GM12875 (cell line): ENCODE results near the gene NAV2.

Experiments
- H3K4me3 ChIP-seq: one replicate; pipeline ENCODE4 v1.5.1; 2011; ENCODE audit warnings: low read depth, low read length, control low read depth
- TF ChIP-seq, protein P1 (sequence below): IDR thresholded peaks from 2 replicates; pipeline ENCODE4 v1.5.1; 2011; ENCODE audit warnings: low read depth, mild to moderate bottlenecking, control low read depth, inconsistent platforms, low read length, moderate library complexity, borderline replicate concordance; ENCODE audit not compliant: insufficient read depth

Gene NAV2

DNA sequence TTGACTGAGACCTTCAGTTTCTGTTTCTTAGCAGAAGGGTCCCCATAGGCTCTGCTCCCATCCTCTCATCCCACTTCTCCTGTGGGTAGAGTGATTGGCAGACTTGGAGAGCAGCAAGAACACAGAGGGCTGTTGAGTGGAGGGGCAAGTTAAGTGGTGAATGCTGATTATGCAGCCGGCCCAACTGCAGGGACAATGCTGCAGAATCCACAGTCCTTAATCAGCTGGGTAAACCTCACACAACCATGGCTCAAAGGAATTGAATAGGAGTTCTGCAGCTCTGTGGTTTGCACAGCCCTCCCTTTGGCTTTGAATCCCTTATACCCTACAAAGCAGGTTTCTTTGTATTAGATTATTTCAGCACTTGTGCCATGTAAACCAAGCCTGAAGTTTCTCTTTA is 161.1 kb downstream of the NAV2 start:
- TF ChIP-seq, protein P1, sequence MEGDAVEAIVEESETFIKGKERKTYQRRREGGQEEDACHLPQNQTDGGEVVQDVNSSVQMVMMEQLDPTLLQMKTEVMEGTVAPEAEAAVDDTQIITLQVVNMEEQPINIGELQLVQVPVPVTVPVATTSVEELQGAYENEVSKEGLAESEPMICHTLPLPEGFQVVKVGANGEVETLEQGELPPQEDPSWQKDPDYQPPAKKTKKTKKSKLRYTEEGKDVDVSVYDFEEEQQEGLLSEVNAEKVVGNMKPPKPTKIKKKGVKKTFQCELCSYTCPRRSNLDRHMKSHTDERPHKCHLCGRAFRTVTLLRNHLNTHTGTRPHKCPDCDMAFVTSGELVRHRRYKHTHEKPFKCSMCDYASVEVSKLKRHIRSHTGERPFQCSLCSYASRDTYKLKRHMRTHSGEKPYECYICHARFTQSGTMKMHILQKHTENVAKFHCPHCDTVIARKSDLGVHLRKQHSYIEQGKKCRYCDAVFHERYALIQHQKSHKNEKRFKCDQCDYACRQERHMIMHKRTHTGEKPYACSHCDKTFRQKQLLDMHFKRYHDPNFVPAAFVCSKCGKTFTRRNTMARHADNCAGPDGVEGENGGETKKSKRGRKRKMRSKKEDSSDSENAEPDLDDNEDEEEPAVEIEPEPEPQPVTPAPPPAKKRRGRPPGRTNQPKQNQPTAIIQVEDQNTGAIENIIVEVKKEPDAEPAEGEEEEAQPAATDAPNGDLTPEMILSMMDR, result no peak
- H3K4me3 ChIP-seq, result no peak overlapping the region

DNA sequence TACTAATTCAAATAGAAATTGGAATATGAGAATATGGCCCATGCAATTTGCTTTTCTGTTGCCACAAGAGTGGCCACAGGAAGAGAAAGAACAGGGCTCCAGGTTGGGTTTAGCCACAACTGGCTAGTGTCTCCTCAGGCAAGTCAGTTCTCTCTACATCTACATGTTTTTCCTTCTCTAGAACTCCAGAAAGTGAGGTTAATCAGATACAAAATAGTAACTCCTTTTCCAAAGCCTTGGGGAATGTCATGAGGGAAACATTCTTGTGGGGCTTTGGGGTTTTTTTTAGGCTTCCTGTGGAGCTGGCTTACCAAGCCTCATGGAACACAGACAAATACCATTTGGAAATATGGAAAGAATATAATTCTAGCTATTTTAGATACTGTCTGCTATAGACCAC is 161.6 kb downstream of the NAV2 start:
- TF ChIP-seq, protein P1, result no peak
- H3K4me3 ChIP-seq, result no peak overlapping the region

GRCh38 chr11:19876750-19877149 is 164.1 kb downstream of the NAV2 start:
- TF ChIP-seq, protein P1, result no peak
- no peak overlapping the region for H3K4me3 ChIP-seq

GRCh38 chr11:19878520-19878919 is 165.9 kb downstream of the NAV2 start:
- no peak overlapping the region for H3K4me3 ChIP-seq
- TF ChIP-seq, protein P1, result no peak

- TF ChIP-seq, protein P1, result no peak
These were observed 166.9 kb downstream of the NAV2 start for GRCh38 chr11:19879307-19880087.

DNA sequence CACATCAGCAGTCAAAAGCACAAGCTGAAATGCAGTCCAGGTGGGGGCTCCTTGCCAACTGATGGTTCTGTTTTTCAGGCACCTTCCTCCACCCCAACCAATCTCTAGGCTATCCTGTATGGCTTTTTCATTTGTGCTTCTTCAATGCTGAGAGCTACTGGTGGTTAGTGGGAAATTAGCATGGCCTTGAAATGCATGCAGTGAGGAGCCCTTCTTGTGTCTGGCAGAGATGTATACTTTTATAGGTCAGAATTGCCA is 167.4 kb downstream of the NAV2 start:
- TF ChIP-seq, protein P1, result no peak
- no peak overlapping the region for H3K4me3 ChIP-seq

More at GRCh38 chr11:19879307-19880087, 166.9 kb downstream of the NAV2 start:
- no peak overlapping the region for H3K4me3 ChIP-seq

- no peak overlapping the region for H3K4me3 ChIP-seq
- TF ChIP-seq, protein P1, result no peak
These were observed 168.5 kb downstream of the NAV2 start for GRCh38 chr11:19881177-19881576.
